ENCODE data around the gene DNAJC10.

The DNAJC10 gene

DNA sequence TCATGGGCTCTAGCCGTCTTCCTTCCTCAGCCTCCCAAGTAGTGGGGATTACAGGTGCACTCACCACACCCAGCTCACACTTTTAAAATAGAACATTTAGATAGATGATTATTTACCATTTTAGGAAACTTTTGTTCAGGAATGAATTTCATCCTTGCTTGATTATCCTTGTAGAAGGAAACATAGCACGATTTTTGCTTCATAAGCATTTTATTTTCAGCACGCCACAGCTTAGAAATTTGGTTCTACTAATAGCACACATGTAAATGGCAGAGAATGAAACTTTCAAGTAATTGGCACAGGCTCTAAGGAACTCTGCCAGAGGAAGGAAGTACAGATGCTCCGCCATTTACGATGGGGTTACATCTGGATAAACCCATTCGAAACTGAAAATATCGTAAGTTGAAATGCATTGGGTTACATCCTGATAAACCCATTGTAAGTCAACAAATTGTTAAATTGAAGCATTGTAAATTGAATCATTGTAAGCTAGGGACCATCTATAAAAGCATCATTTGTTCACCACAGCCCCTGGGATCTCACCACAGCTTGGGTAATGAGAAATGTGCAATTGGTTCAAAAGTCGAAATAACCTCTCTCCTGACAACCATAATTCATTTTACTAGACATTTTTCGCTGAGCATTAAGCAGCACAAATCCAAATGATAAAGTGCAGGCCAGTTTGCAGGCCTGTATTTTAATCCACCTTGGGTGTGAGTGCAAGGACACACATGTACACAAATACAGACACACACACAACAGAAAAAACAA lies 117.2 kb downstream of the DNAJC10 start:
- DNase-seq (ENCODE audit: insufficient read length, low spot score): no peak
- no peak for FAIRE-seq

GRCh38 chr2:182834293-182834692 lies 118.2 kb downstream of the DNAJC10 start:
- TF ChIP-seq, protein P1, sequence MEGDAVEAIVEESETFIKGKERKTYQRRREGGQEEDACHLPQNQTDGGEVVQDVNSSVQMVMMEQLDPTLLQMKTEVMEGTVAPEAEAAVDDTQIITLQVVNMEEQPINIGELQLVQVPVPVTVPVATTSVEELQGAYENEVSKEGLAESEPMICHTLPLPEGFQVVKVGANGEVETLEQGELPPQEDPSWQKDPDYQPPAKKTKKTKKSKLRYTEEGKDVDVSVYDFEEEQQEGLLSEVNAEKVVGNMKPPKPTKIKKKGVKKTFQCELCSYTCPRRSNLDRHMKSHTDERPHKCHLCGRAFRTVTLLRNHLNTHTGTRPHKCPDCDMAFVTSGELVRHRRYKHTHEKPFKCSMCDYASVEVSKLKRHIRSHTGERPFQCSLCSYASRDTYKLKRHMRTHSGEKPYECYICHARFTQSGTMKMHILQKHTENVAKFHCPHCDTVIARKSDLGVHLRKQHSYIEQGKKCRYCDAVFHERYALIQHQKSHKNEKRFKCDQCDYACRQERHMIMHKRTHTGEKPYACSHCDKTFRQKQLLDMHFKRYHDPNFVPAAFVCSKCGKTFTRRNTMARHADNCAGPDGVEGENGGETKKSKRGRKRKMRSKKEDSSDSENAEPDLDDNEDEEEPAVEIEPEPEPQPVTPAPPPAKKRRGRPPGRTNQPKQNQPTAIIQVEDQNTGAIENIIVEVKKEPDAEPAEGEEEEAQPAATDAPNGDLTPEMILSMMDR (IDR thresholded peaks at IDR 0.05; ENCODE audit: insufficient read depth, missing control alignments): no peak
- FAIRE-seq (no peak), DNase-seq (ENCODE audit: insufficient read length, low spot score) (no peak)

More for the DNA sequence above, 117.2 kb downstream of the DNAJC10 start:
- TF ChIP-seq, protein P1 (IDR thresholded peaks at IDR 0.05; ENCODE audit: insufficient read depth, missing control alignments): no peak

DNA sequence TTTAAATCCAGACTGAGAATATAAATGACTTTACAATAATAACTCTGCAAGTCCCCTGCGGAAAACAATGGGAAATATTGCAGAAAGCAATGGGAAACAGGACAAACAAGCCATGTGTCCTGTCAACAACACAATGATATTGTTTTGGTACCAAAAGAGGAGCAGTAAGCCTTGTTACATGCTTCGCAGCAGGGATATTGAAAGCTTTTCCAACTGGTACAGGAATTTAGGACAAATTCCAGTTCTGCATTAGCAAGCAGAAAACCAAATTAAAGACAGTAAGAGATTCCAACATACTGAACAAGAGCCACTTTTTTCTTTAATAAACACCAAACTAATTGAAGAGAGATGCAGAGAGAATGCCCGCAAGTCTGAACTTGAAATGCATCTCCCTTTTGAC lies 120.4 kb downstream of the DNAJC10 start:
- DNase-seq (ENCODE audit: insufficient read length, low spot score) (no peak), FAIRE-seq (no peak)
- TF ChIP-seq, protein P1 (IDR thresholded peaks at IDR 0.05; ENCODE audit: insufficient read depth, missing control alignments): no peak
